Rectal smooth muscle tissue (tissue), 1 donor: Measurements from ENCODE around the gene SLC4A1AP.
A peak's percentile ranks its signal among the peaks of the same experiment; 100 is the strongest.

Experiments
- H3K27ac ChIP-seq: one replicate; pipeline ENCODE4 v1.7.0; 2013; ENCODE audit warnings: low read depth, low read length, inconsistent platforms
- H3K27me3 ChIP-seq: one replicate; pipeline ENCODE4 v1.7.0; 2013; ENCODE audit warnings: low read length; ENCODE audit not compliant: control insufficient read depth, insufficient read depth
- H3K36me3 ChIP-seq: one replicate; pipeline ENCODE4 v1.7.0; 2013; ENCODE audit warnings: low read length; ENCODE audit not compliant: control insufficient read depth, insufficient read depth
- H3K4me1 ChIP-seq: one replicate; pipeline ENCODE4 v1.7.0; 2013; ENCODE audit warnings: low read length; ENCODE audit not compliant: control insufficient read depth, insufficient read depth
- H3K4me3 ChIP-seq: one replicate; pipeline ENCODE4 v1.7.0; 2013; ENCODE audit warnings: low read length
- H3K9ac ChIP-seq: one replicate; pipeline ENCODE4 v1.7.0; 2013; ENCODE audit warnings: low read length

SLC4A1AP gene

GRCh38 chr2:27720004-27720551 lies 56.4 kb downstream of the SLC4A1AP start:
- Histone ChIP-seq H3K4me3 (no peak overlapping the region), H3K27me3 (no peaks in the 10 kb centered on the region), H3K27ac (no peak overlapping the region), H3K4me1 (peaks cover 5% of the 10 kb centered on the region), H3K36me3 (no peaks in the 10 kb centered on the region), H3K9ac (no peak overlapping the region)

GRCh38 chr2:27721335-27721734 lies 57.6 kb downstream of the SLC4A1AP start:
- H3K4me1 ChIP-seq = peaks cover 8% of the 10 kb centered on the region
- no peak overlapping the region for H3K27ac ChIP-seq
- no peak overlapping the region for H3K4me3 ChIP-seq

GRCh38 chr2:27721884-27722485 lies 58.3 kb downstream of the SLC4A1AP start:
- Histone ChIP-seq H3K27me3 (no peaks in the 10 kb centered on the region), H3K9ac (no peak overlapping the region), H3K36me3 (no peaks in the 10 kb centered on the region), H3K27ac (no peak overlapping the region), H3K4me1 (peaks cover 8% of the 10 kb centered on the region), H3K4me3 (no peak overlapping the region)

More at GRCh38 chr2:27721335-27721734, 57.6 kb downstream of the SLC4A1AP start:
- H3K9ac ChIP-seq = no peak overlapping the region
- H3K36me3 ChIP-seq = no peaks in the 10 kb centered on the region
- H3K27me3 ChIP-seq = no peaks in the 10 kb centered on the region

GRCh38 chr2:27723372-27724144 lies 59.9 kb downstream of the SLC4A1AP start:
- Histone ChIP-seq H3K9ac (no peak overlapping the region), H3K4me3 (no peak overlapping the region), H3K4me1 (peaks cover 8% of the 10 kb centered on the region), H3K27ac (peak overlapping the region; percentile 86), H3K36me3 (no peaks in the 10 kb centered on the region), H3K27me3 (no peaks in the 10 kb centered on the region)

- Histone ChIP-seq H3K4me1 (peaks cover 8% of the 10 kb centered on the region), H3K27me3 (no peaks in the 10 kb centered on the region), H3K27ac (peak overlapping the region; percentile 86), H3K4me3 (no peak overlapping the region), H3K9ac (no peak overlapping the region), H3K36me3 (no peaks in the 10 kb centered on the region)
Observed at GRCh38 chr2:27724191-27724590, 60.5 kb downstream of the SLC4A1AP start.

- Histone ChIP-seq H3K4me3 (no peak overlapping the region), H3K27ac (peak overlapping the region; percentile 86), H3K4me1 (peaks cover 8% of the 10 kb centered on the region), H3K27me3 (no peaks in the 10 kb centered on the region), H3K9ac (no peak overlapping the region), H3K36me3 (no peaks in the 10 kb centered on the region)
Observed at GRCh38 chr2:27724905-27725701, 61.4 kb downstream of the SLC4A1AP start.

GRCh38 chr2:27727257-27727656 lies 63.6 kb downstream of the SLC4A1AP start:
- peaks cover 8% of the 10 kb centered on the region for H3K4me1 ChIP-seq
- H3K27me3 ChIP-seq = no peaks in the 10 kb centered on the region
- no peak overlapping the region for H3K9ac ChIP-seq
- H3K4me3 ChIP-seq = no peak overlapping the region
- H3K27ac ChIP-seq = no peak overlapping the region
- H3K36me3 ChIP-seq = no peaks in the 10 kb centered on the region

- Histone ChIP-seq H3K27me3 (no peaks in the 10 kb centered on the region), H3K36me3 (no peaks in the 10 kb centered on the region), H3K4me3 (no peak overlapping the region), H3K4me1 (peaks cover 8% of the 10 kb centered on the region), H3K27ac (no peak overlapping the region), H3K9ac (no peak overlapping the region)
Observed at GRCh38 chr2:27728081-27728858, 64.6 kb downstream of the SLC4A1AP start.

- Histone ChIP-seq H3K4me3 (no peak overlapping the region), H3K27ac (no peak overlapping the region), H3K36me3 (no peaks in the 10 kb centered on the region), H3K27me3 (no peaks in the 10 kb centered on the region), H3K4me1 (peaks cover 8% of the 10 kb centered on the region), H3K9ac (no peak overlapping the region)
Observed at GRCh38 chr2:27729198-27729597, 65.5 kb downstream of the SLC4A1AP start.

- Histone ChIP-seq H3K4me1 (peaks cover 8% of the 10 kb centered on the region), H3K4me3 (no peak overlapping the region), H3K27me3 (no peaks in the 10 kb centered on the region), H3K9ac (no peak overlapping the region), H3K36me3 (no peaks in the 10 kb centered on the region), H3K27ac (no peak overlapping the region)
Observed at GRCh38 chr2:27729614-27730013, 65.9 kb downstream of the SLC4A1AP start.

- Histone ChIP-seq H3K27ac (no peak overlapping the region), H3K4me1 (peaks cover 7% of the 10 kb centered on the region), H3K9ac (no peak overlapping the region), H3K36me3 (no peaks in the 10 kb centered on the region), H3K27me3 (no peaks in the 10 kb centered on the region), H3K4me3 (no peak overlapping the region)
Observed at GRCh38 chr2:27730261-27730662, 66.6 kb downstream of the SLC4A1AP start.
